ENCODE measurements around the gene TRABD2B. TPM values are rescaled to one million over a fixed set of nuclear protein-coding genes. Genes with fewer than 3 reads are reported as not detected.

The TRABD2B gene
- total RNA-seq, 5 donors from 2014 or later (not counting 1 experiment from before 2014, with no cell fraction given), result not detected

GRCh38 chr1:47797575-47797974 lies 199.6 kb downstream of the TRABD2B start:
- POLR2A ChIA-PET, result no interaction called here
- no peak overlapping the region for H3K27ac ChIP-seq (ENCODE audit: low read length)
- H3K4me3 ChIP-seq (ENCODE audit: control insufficient read depth in 1 of 2, extremely low read depth in 1 of 2, low read length in 1 of 2), result no peak overlapping the region
- Mint-ChIP-seq H3K36me3 (no peaks in the 10 kb centered on the region), H3K27me3 (no peaks in the 10 kb centered on the region), H3K4me3 (no peak overlapping the region), H3K4me1 (no peaks in the 10 kb centered on the region), H3K27ac (no peak overlapping the region), H3K9me3 (no peaks in the 10 kb centered on the region)
- CTCF ChIA-PET, result no interaction called here
- 65% methylated on average over 2 of the region's 2 CpGs for WGBS (ENCODE audit: insufficient coverage)
- no peak for ATAC-seq (replicated peaks in 1 of 4)
- peaks cover 0 to 8% of the 10 kb centered on the region in 2 experiments for H3K27me3 ChIP-seq (replicated peaks in 1 of 2; ENCODE audit: control insufficient read depth in 2 of 2, extremely low read depth in 1 of 2, insufficient read depth in 2 of 2, low read length in 1 of 2)
- no peaks in the 10 kb centered on the region for H3K36me3 ChIP-seq (ENCODE audit: control insufficient read depth in 2 of 2, extremely low read depth in 1 of 2, insufficient read depth in 1 of 2, low read length in 1 of 2)
- no peaks in the 10 kb centered on the region for H3K4me1 ChIP-seq (ENCODE audit: control insufficient read depth in 1 of 2, extremely low read depth in 1 of 2, insufficient read depth in 2 of 2, low read length in 2 of 2)
- DNase-seq, result no peak
- no peaks in the 10 kb centered on the region for H3K9me3 ChIP-seq

GRCh38 chr1:47796626-47797025 lies 200.6 kb downstream of the TRABD2B start:
- no peak overlapping the region for H3K27ac ChIP-seq (ENCODE audit: low read length)
- Mint-ChIP-seq H3K27ac (no peak overlapping the region), H3K4me1 (no peaks in the 10 kb centered on the region), H3K9me3 (no peaks in the 10 kb centered on the region), H3K4me3 (no peak overlapping the region), H3K27me3 (no peaks in the 10 kb centered on the region), H3K36me3 (no peaks in the 10 kb centered on the region)
- ChIA-PET POLR2A (no interaction called here), CTCF (no interaction called here)
- DNase-seq (no peak), ATAC-seq (replicated peaks in 1 of 4) (no peak)
- H3K4me3 ChIP-seq (ENCODE audit: control insufficient read depth in 1 of 2, extremely low read depth in 1 of 2, low read length in 1 of 2), result no peak overlapping the region
- WGBS (ENCODE audit: insufficient coverage), result 90% methylated on average over 5 of the region's 6 CpGs
- H3K27me3 ChIP-seq (replicated peaks in 1 of 2; ENCODE audit: control insufficient read depth in 2 of 2, extremely low read depth in 1 of 2, insufficient read depth in 2 of 2, low read length in 1 of 2), result peaks cover 0 to 10% of the 10 kb centered on the region in 2 experiments
- no peaks in the 10 kb centered on the region for H3K9me3 ChIP-seq
- H3K4me1 ChIP-seq (ENCODE audit: control insufficient read depth in 1 of 2, extremely low read depth in 1 of 2, insufficient read depth in 2 of 2, low read length in 2 of 2), result no peaks in the 10 kb centered on the region
- H3K36me3 ChIP-seq (ENCODE audit: control insufficient read depth in 2 of 2, extremely low read depth in 1 of 2, insufficient read depth in 1 of 2, low read length in 1 of 2), result no peaks in the 10 kb centered on the region

- DNase-seq (no peak), ATAC-seq (replicated peaks in 1 of 4) (no peak)
- no peak overlapping the region for H3K27ac ChIP-seq (ENCODE audit: low read length)
- WGBS (ENCODE audit: insufficient coverage), result 77% methylated on average over 2 of the region's 2 CpGs
- H3K36me3 ChIP-seq (ENCODE audit: control insufficient read depth in 2 of 2, extremely low read depth in 1 of 2, insufficient read depth in 1 of 2, low read length in 1 of 2), result no peaks in the 10 kb centered on the region
- CTCF ChIA-PET, result interaction anchor here in 1 of 2 donors (0.7 kb wide), 1 partner anchor 41 kb away, joined by 4 read pairs; no protein-coding TSS in a partner anchor
- peaks cover 0 to 21% of the 10 kb centered on the region in 2 experiments for H3K27me3 ChIP-seq (replicated peaks in 1 of 2; ENCODE audit: control insufficient read depth in 2 of 2, extremely low read depth in 1 of 2, insufficient read depth in 2 of 2, low read length in 1 of 2)
- Mint-ChIP-seq H3K36me3 (no peaks in the 10 kb centered on the region), H3K27me3 (no peaks in the 10 kb centered on the region), H3K4me3 (no peak overlapping the region), H3K27ac (no peak overlapping the region), H3K4me1 (no peaks in the 10 kb centered on the region), H3K9me3 (no peaks in the 10 kb centered on the region)
- H3K4me3 ChIP-seq (ENCODE audit: control insufficient read depth in 1 of 2, extremely low read depth in 1 of 2, low read length in 1 of 2), result no peak overlapping the region
- POLR2A ChIA-PET, result no interaction called here
- no peaks in the 10 kb centered on the region for H3K4me1 ChIP-seq (ENCODE audit: control insufficient read depth in 1 of 2, extremely low read depth in 1 of 2, insufficient read depth in 2 of 2, low read length in 2 of 2)
- H3K9me3 ChIP-seq, result no peaks in the 10 kb centered on the region
Observed at GRCh38 chr1:47795102-47795501, 202.1 kb downstream of the TRABD2B start.

- Histone ChIP-seq H3K4me3 (ENCODE audit: control insufficient read depth in 1 of 2, extremely low read depth in 1 of 2, low read length in 1 of 2) (no peak overlapping the region), H3K27ac (ENCODE audit: low read length) (no peak overlapping the region), H3K4me1 (ENCODE audit: control insufficient read depth in 1 of 2, extremely low read depth in 1 of 2, insufficient read depth in 2 of 2, low read length in 2 of 2) (no peaks in the 10 kb centered on the region), H3K9me3 (no peaks in the 10 kb centered on the region), H3K36me3 (ENCODE audit: control insufficient read depth in 2 of 2, extremely low read depth in 1 of 2, insufficient read depth in 1 of 2, low read length in 1 of 2) (no peaks in the 10 kb centered on the region), H3K27me3 (replicated peaks in 1 of 2; ENCODE audit: control insufficient read depth in 2 of 2, extremely low read depth in 1 of 2, insufficient read depth in 2 of 2, low read length in 1 of 2) (peaks cover 0 to 21% of the 10 kb centered on the region in 2 experiments)
- ChIA-PET POLR2A (no interaction called here), CTCF (interaction anchor here in 1 of 2 donors (0.7 kb wide), 1 partner anchor 41 kb away, joined by 4 read pairs; no protein-coding TSS in a partner anchor)
- no peak overlapping the region for H3K27ac Mint-ChIP-seq
- H3K36me3 Mint-ChIP-seq, result no peaks in the 10 kb centered on the region
- no peaks in the 10 kb centered on the region for H3K27me3 Mint-ChIP-seq
- no peak overlapping the region for H3K4me3 Mint-ChIP-seq
- WGBS (ENCODE audit: insufficient coverage), result 100% methylated on average over 1 of the region's 9 CpGs
- DNase-seq (no peak), ATAC-seq (replicated peaks in 1 of 4) (no peak)
- H3K9me3 Mint-ChIP-seq, result no peaks in the 10 kb centered on the region
- no peaks in the 10 kb centered on the region for H3K4me1 Mint-ChIP-seq
Observed at GRCh38 chr1:47794530-47794929, 202.7 kb downstream of the TRABD2B start.

- no peak overlapping the region for H3K27ac Mint-ChIP-seq
- Histone ChIP-seq H3K27ac (ENCODE audit: low read length) (no peak overlapping the region), H3K4me3 (ENCODE audit: control insufficient read depth in 1 of 2, extremely low read depth in 1 of 2, low read length in 1 of 2) (no peak overlapping the region), H3K4me1 (ENCODE audit: control insufficient read depth in 1 of 2, extremely low read depth in 1 of 2, insufficient read depth in 2 of 2, low read length in 2 of 2) (no peaks in the 10 kb centered on the region), H3K27me3 (replicated peaks in 1 of 2; ENCODE audit: control insufficient read depth in 2 of 2, extremely low read depth in 1 of 2, insufficient read depth in 2 of 2, low read length in 1 of 2) (peaks cover 0 to 21% of the 10 kb centered on the region in 2 experiments), H3K36me3 (ENCODE audit: control insufficient read depth in 2 of 2, extremely low read depth in 1 of 2, insufficient read depth in 1 of 2, low read length in 1 of 2) (no peaks in the 10 kb centered on the region), H3K9me3 (no peaks in the 10 kb centered on the region)
- no peaks in the 10 kb centered on the region for H3K27me3 Mint-ChIP-seq
- H3K9me3 Mint-ChIP-seq, result no peaks in the 10 kb centered on the region
- WGBS (ENCODE audit: insufficient coverage), result 60% methylated on average over 1 of the region's 5 CpGs
- DNase-seq (no peak), ATAC-seq (replicated peaks in 1 of 4) (no peak)
- no peak overlapping the region for H3K4me3 Mint-ChIP-seq
- H3K4me1 Mint-ChIP-seq, result no peaks in the 10 kb centered on the region
- ChIA-PET CTCF (no interaction called here), POLR2A (no interaction called here)
- H3K36me3 Mint-ChIP-seq, result no peaks in the 10 kb centered on the region
Observed at GRCh38 chr1:47794081-47794480, 203.1 kb downstream of the TRABD2B start.

- POLR2A ChIA-PET, result no interaction called here
- no peaks in the 10 kb centered on the region for H3K36me3 Mint-ChIP-seq
Observed at GRCh38 chr1:47793563-47793962, 203.6 kb downstream of the TRABD2B start.

GRCh38 chr1:47792779-47793178 lies 204.4 kb downstream of the TRABD2B start:
- no peaks in the 10 kb centered on the region for H3K4me1 Mint-ChIP-seq

More at GRCh38 chr1:47793563-47793962, 203.6 kb downstream of the TRABD2B start:
- peaks cover 0 to 21% of the 10 kb centered on the region in 2 experiments for H3K27me3 ChIP-seq (replicated peaks in 1 of 2; ENCODE audit: control insufficient read depth in 2 of 2, extremely low read depth in 1 of 2, insufficient read depth in 2 of 2, low read length in 1 of 2)
- CTCF ChIA-PET, result no interaction called here
- no peak overlapping the region for H3K27ac ChIP-seq (ENCODE audit: low read length)
- H3K4me1 ChIP-seq (ENCODE audit: control insufficient read depth in 1 of 2, extremely low read depth in 1 of 2, insufficient read depth in 2 of 2, low read length in 2 of 2), result no peaks in the 10 kb centered on the region
- no peak for DNase-seq
- no peaks in the 10 kb centered on the region for H3K9me3 Mint-ChIP-seq
- H3K9me3 ChIP-seq, result no peaks in the 10 kb centered on the region
- H3K27me3 Mint-ChIP-seq, result no peaks in the 10 kb centered on the region
- no peak overlapping the region for H3K27ac Mint-ChIP-seq
- no peak for ATAC-seq (replicated peaks in 1 of 4)
- no peak overlapping the region for H3K4me3 ChIP-seq (ENCODE audit: control insufficient read depth in 1 of 2, extremely low read depth in 1 of 2, low read length in 1 of 2)
- no peaks in the 10 kb centered on the region for H3K4me1 Mint-ChIP-seq
- no peaks in the 10 kb centered on the region for H3K36me3 ChIP-seq (ENCODE audit: control insufficient read depth in 2 of 2, extremely low read depth in 1 of 2, insufficient read depth in 1 of 2, low read length in 1 of 2)
- no peak overlapping the region for H3K4me3 Mint-ChIP-seq

More at GRCh38 chr1:47792779-47793178, 204.4 kb downstream of the TRABD2B start:
- no peak overlapping the region for H3K27ac Mint-ChIP-seq
- DNase-seq (no peak), ATAC-seq (replicated peaks in 1 of 4) (no peak)
- H3K36me3 Mint-ChIP-seq, result no peaks in the 10 kb centered on the region
- 67% methylated on average over 3 of the region's 3 CpGs for WGBS (ENCODE audit: insufficient coverage)
- H3K36me3 ChIP-seq (ENCODE audit: control insufficient read depth in 2 of 2, extremely low read depth in 1 of 2, insufficient read depth in 1 of 2, low read length in 1 of 2), result no peaks in the 10 kb centered on the region
- ChIA-PET CTCF (no interaction called here), POLR2A (no interaction called here)
- H3K9me3 Mint-ChIP-seq, result no peaks in the 10 kb centered on the region
- no peaks in the 10 kb centered on the region for H3K9me3 ChIP-seq
- H3K4me1 ChIP-seq (ENCODE audit: control insufficient read depth in 1 of 2, extremely low read depth in 1 of 2, insufficient read depth in 2 of 2, low read length in 2 of 2), result no peaks in the 10 kb centered on the region
- peaks cover 1 to 4% of the 10 kb centered on the region in 2 donors for H3K27me3 Mint-ChIP-seq
- H3K4me3 Mint-ChIP-seq, result no peak overlapping the region
- no peak overlapping the region for H3K4me3 ChIP-seq (ENCODE audit: control insufficient read depth in 1 of 2, extremely low read depth in 1 of 2, low read length in 1 of 2)
- H3K27me3 ChIP-seq (replicated peaks in 1 of 2; ENCODE audit: control insufficient read depth in 2 of 2, extremely low read depth in 1 of 2, insufficient read depth in 2 of 2, low read length in 1 of 2), result peaks cover 0 to 21% of the 10 kb centered on the region in 2 experiments
- H3K27ac ChIP-seq (ENCODE audit: low read length), result no peak overlapping the region
